ENCODE measurements around the gene ZBTB20. TPM values are rescaled to one million over a fixed set of nuclear protein-coding genes. Genes with fewer than 3 reads are reported as not detected.

The ZBTB20 gene
- polyA plus RNA-seq, 1 of the 3 experiments (the other 2 are of a cell fraction): 0.43 TPM

- Histone ChIP-seq H3K9ac (no peak overlapping the region), H3K9me3 (no peaks in the 10 kb centered on the region), H3F3A (replicated peaks; ENCODE audit: insufficient read depth) (no peaks in the 10 kb centered on the region), H3K9me2 (no peaks in the 10 kb centered on the region), H3K4me3 (ENCODE audit: low read depth in 2 of 2, low read length in 1 of 2) (peak overlapping the region in 1 of 2 experiments; percentile 20; a peak in 1 of 4 replicates), H4K20me1 (ENCODE audit: insufficient read depth) (no peaks in the 10 kb centered on the region), H3K36me3 (replicated peaks in 1 of 2; ENCODE audit: control insufficient read depth in 1 of 2, insufficient read depth in 2 of 2, low read length in 1 of 2) (no peaks in the 10 kb centered on the region), H3K27ac (ENCODE audit: low read depth in 2 of 2, low read length in 1 of 2) (peak overlapping the region in 1 of 2 experiments; percentile 39; a peak in 2 of 4 replicates), H3K4me1 (ENCODE audit: control insufficient read depth in 1 of 2, insufficient read depth in 2 of 2, low read depth in 1 of 2, low read length in 1 of 2) (peaks cover 0 to 5% of the 10 kb centered on the region in 2 experiments; a peak in 2 of 4 replicates), H3K79me2 (ENCODE audit: insufficient read depth) (no peaks in the 10 kb centered on the region), H3K27me3 (ENCODE audit: insufficient read depth) (no peaks in the 10 kb centered on the region), H2AFZ (ENCODE audit: low read depth) (no peak overlapping the region), H3K4me2 (no peak overlapping the region)
- ChIA-PET POLR2A (no interaction called here), CTCF (interaction anchor here (0.6 to 5.4 kb wide), 91 partner anchors 9 to 924 kb away, joined by 3 to 41 read pairs (median 4); partner anchors contain the start of gene ZBTB20)
- peak; percentile 81 for TF ChIP-seq CTCF (IDR thresholded peaks at IDR 0.05)
- TF ChIP-seq FOXM1 (IDR thresholded peaks at IDR 0.05; ENCODE audit: low read depth): no peak
- peak; percentile 77 for TF ChIP-seq RAD21 (IDR thresholded peaks at IDR 0.05; ENCODE audit: low read length)
- peak; percentile 83 for TF ChIP-seq SMC3 (IDR thresholded peaks at IDR 0.05; ENCODE audit: low read depth, low read length)
- WGBS (ENCODE audit: low lambda C conversion rate): 17% methylated on average over 4 of the region's 4 CpGs
- DNase-seq: peak; percentile 47
Observed at GRCh38 chr3:115092220-115092791, 54.8 kb downstream of the ZBTB20 start.

GRCh38 chr3:115090712-115091111 is 56.4 kb downstream of the ZBTB20 start:
- no peaks in the 10 kb centered on the region for H3K79me2 ChIP-seq (ENCODE audit: insufficient read depth)
- H3K9ac ChIP-seq: no peak overlapping the region
- H3K4me2 ChIP-seq: no peak overlapping the region
- peaks cover 0 to 3% of the 10 kb centered on the region in 2 experiments; a peak in 2 of 4 replicates for H3K4me1 ChIP-seq (ENCODE audit: control insufficient read depth in 1 of 2, insufficient read depth in 2 of 2, low read depth in 1 of 2, low read length in 1 of 2)
- H3K9me3 ChIP-seq: no peaks in the 10 kb centered on the region
- no peaks in the 10 kb centered on the region for H4K20me1 ChIP-seq (ENCODE audit: insufficient read depth)
- ChIA-PET CTCF (interaction anchor here (1.1 to 5.4 kb wide), 16 partner anchors 11 to 730 kb away, joined by 3 to 41 read pairs (median 13); no protein-coding TSS in a partner anchor), POLR2A (no interaction called here)
- no peak for DNase-seq
- no peaks in the 10 kb centered on the region for H3F3A ChIP-seq (replicated peaks; ENCODE audit: insufficient read depth)
- no peak overlapping the region for H3K27ac ChIP-seq (ENCODE audit: low read depth in 2 of 2, low read length in 1 of 2)
- 86% methylated on average over 1 of the region's 1 CpG for WGBS (ENCODE audit: low lambda C conversion rate)
- H3K36me3 ChIP-seq (replicated peaks in 1 of 2; ENCODE audit: control insufficient read depth in 1 of 2, insufficient read depth in 2 of 2, low read length in 1 of 2): no peaks in the 10 kb centered on the region
- H3K27me3 ChIP-seq (ENCODE audit: insufficient read depth): no peaks in the 10 kb centered on the region
- H3K4me3 ChIP-seq (ENCODE audit: low read depth in 2 of 2, low read length in 1 of 2): no peak overlapping the region
- H2AFZ ChIP-seq (ENCODE audit: low read depth): no peak overlapping the region
- no peaks in the 10 kb centered on the region for H3K9me2 ChIP-seq
- TF ChIP-seq TAF1 (IDR thresholded peaks at IDR 0.05; ENCODE audit: borderline replicate concordance, low read depth, low read length) (no peak), USF2 (IDR thresholded peaks at IDR 0.05; ENCODE audit: borderline replicate concordance, low read depth, low read length) (no peak), RXRA (IDR thresholded peaks at IDR 0.05; ENCODE audit: borderline replicate concordance, low read depth) (no peak)

All from SK-N-SH (cell line).